B cell (primary cell): ENCODE measurements around the gene OOSP1. TPM values are rescaled to one million over a fixed set of nuclear protein-coding genes. Genes with fewer than 3 reads are reported as not detected.

Source experiments
- ATAC-seq: fragments of 200-7000 bp; cut with Tn5 transposase; one replicate; pipeline ENCODE4 v1.10.0; 2021; ENCODE audit warnings: low read depth, mild to moderate bottlenecking, moderate number of reproducible peaks, moderate library complexity
- CTCF ChIA-PET: fragments of 350-600 bp; sonication (Branson Sonifier 250); formaldehyde crosslinking; loops from one replicate; lab custom pipeline; 2021; ENCODE audit warnings: antibody characterized with exemption, inconsistent platforms; lab: Charles Lee
- POLR2A ChIA-PET: fragments of 350-600 bp; sonication (Branson Sonifier 250); formaldehyde crosslinking; loops from one replicate; lab custom pipeline; 2021; ENCODE audit warnings: antibody characterized with exemption; lab: Charles Lee
- DNase-seq: peaks from one replicate; pipeline ENCODE4 v3.0.0; 2013
- H2AFZ ChIP-seq: 2 replicates; pipeline ENCODE4 v1.6.1; 2012; ENCODE audit warnings: mild to moderate bottlenecking, low read depth, low read length; ENCODE audit not compliant: insufficient read depth, poor library complexity, severe bottlenecking
- H3K27ac ChIP-seq, 2 donors: 1 replicate in 1 of 2; 2 replicates in 1 of 2; pipeline ENCODE4 v1.5.1; 2012 to 2013; ENCODE audit warnings: low read length in 2 of 2, mild to moderate bottlenecking in 2 of 2, moderate library complexity in 1 of 2
- H3K27me3 ChIP-seq, 4 experiments: fragments of 200-600 bp in 1 of 4; sonication (generic) in 1 of 4; replicated peaks in 1 of 4; 1 replicate in 2 of 4; 2 replicates in 2 of 4; pipeline versions ENCODE4 v1.6.1 to v1.7.0; 2013 to 2016; ENCODE audit warnings: low read length in 3 of 4, mild to moderate bottlenecking in 2 of 4, mixed read lengths in 1 of 4, moderate library complexity in 1 of 4; ENCODE audit not compliant: insufficient read depth in 4 of 4, control insufficient read depth in 3 of 4; ENCODE audit errors: control extremely low read depth in 1 of 4
- H3K36me3 ChIP-seq, 2 experiments: replicated peaks in 1 of 2; 1 replicate in 1 of 2; 2 replicates in 1 of 2; pipeline versions ENCODE4 v1.6.1 to v1.7.1; 2013; ENCODE audit warnings: low read length in 1 of 2; ENCODE audit not compliant: insufficient read depth in 2 of 2, control insufficient read depth in 1 of 2; ENCODE audit errors: control extremely low read depth in 1 of 2, extremely low read depth in 1 of 2
- H3K4me1 ChIP-seq, 2 donors: fragments of 200-600 bp in 1 of 2; sonication (generic) in 1 of 2; 1 replicate in 1 of 2; 2 replicates in 1 of 2; pipeline versions ENCODE4 v1.5.1 to v1.6.1; 2013 to 2017; ENCODE audit warnings: low read length in 2 of 2; ENCODE audit not compliant: control insufficient read depth in 2 of 2, insufficient read depth in 2 of 2
- H3K4me2 ChIP-seq: replicated peaks from 2 replicates; pipeline ENCODE3; 2012; ENCODE audit warnings: mild to moderate bottlenecking, low read depth, low read length; ENCODE audit not compliant: poor library complexity, severe bottlenecking
- H3K4me3 ChIP-seq, 5 experiments: fragments of 200-600 bp in 1 of 5; sonication (generic) in 1 of 5; 1 replicate in 3 of 5; 2 replicates in 2 of 5; pipeline versions ENCODE4 v1.5.1 to v1.7.0; 2011 to 2016; ENCODE audit warnings: low read length in 4 of 5, mild to moderate bottlenecking in 4 of 5, low read depth in 2 of 5, control low read depth in 1 of 5, moderate library complexity in 1 of 5; ENCODE audit not compliant: insufficient read depth in 1 of 5; ENCODE audit errors: control extremely low read depth in 1 of 5, extremely low read depth in 1 of 5
- H3K79me2 ChIP-seq: fragments of 200-600 bp; sonication (generic); one replicate; pipeline ENCODE4 v1.6.0; 2016; ENCODE audit warnings: low read length; ENCODE audit not compliant: control insufficient read depth, insufficient read depth
- H3K9ac ChIP-seq: fragments of 200-600 bp; sonication (generic); 2 replicates; pipeline ENCODE4 v1.6.1; 2017; ENCODE audit warnings: mild to moderate bottlenecking, low read length, moderate library complexity
- H3K9me3 ChIP-seq, 3 donors: one replicate each; pipeline versions ENCODE4 v1.6.1 to v1.7.1; 2013; ENCODE audit warnings: low read length in 2 of 3; ENCODE audit not compliant: control insufficient read depth in 2 of 3, insufficient read depth in 1 of 3; ENCODE audit errors: control extremely low read depth in 1 of 3
- H4K20me1 ChIP-seq: 2 replicates; pipeline ENCODE4 v1.6.0; 2012; ENCODE audit warnings: mild to moderate bottlenecking, low read length; ENCODE audit not compliant: insufficient read depth, control insufficient read depth, poor library complexity, severe bottlenecking
- H3K27ac Mint-ChIP-seq: one replicate; pipeline ENCODE4 v1.8.0; 2021; ENCODE audit warnings: mixed read lengths
- H3K27me3 Mint-ChIP-seq: one replicate; pipeline ENCODE4 v1.8.0; 2021; ENCODE audit warnings: mixed read lengths
- H3K4me1 Mint-ChIP-seq: one replicate; pipeline ENCODE4 v1.8.0; 2021; ENCODE audit warnings: mixed read lengths
- H3K4me3 Mint-ChIP-seq: one replicate; pipeline ENCODE4 v1.8.0; 2021; ENCODE audit warnings: mixed read lengths
- H3K9me3 Mint-ChIP-seq: one replicate; pipeline ENCODE4 v1.8.0; 2022; ENCODE audit warnings: mixed read lengths; ENCODE audit not compliant: insufficient read depth
- CTCF ChIP-seq: fragments of 200-600 bp; IDR thresholded peaks from one replicate; pipeline ENCODE4 v1.8.0; 2022; ENCODE audit warnings: antibody characterized with exemption, mild to moderate bottlenecking
- EZH2 ChIP-seq: IDR thresholded peaks from 2 replicates; pipeline ENCODE4 v1.6.1; 2012; ENCODE audit warnings: borderline replicate concordance, low read depth, mild to moderate bottlenecking, moderate library complexity, low read length; ENCODE audit not compliant: insufficient read depth, poor library complexity, severe bottlenecking
- WGBS: methylation state at CpG from one replicate; pipeline ENCODE4 v1.1.5; 2013; ENCODE audit warnings: missing lambda C conversion rate; ENCODE audit not compliant: insufficient coverage; 5-methylcytosine and 5-hydroxymethylcytosine counted together
- intact Hi-C: fragments of 100-400 bp; cut with micrococcal nuclease; formaldehyde crosslinking; loops from one replicate; pipeline ENCODE4 v1.10.0; 2022
- polyA plus RNA-seq: library from polyadenylated mRNA; depleted of rRNA; stranded (reverse); fragments of >200 nt; gene quantifications from 2 replicates; pipeline ENCODE4 v1.2.3, GENCODE V29; 2012
- total RNA-seq, 2 donors: library from RNA; stranded (reverse); fragments of 120-200 nt in 1 of 2; gene quantifications; 1 replicate in 1 of 2; 2 replicates in 1 of 2; pipeline versions ENCODE4 v1.2.3 to v1.2.4, GENCODE V29; 2013 to 2022

The OOSP1 gene
- total and polyA plus RNA-seq, 2 donors (not counting 1 experiment from before 2014, with no cell fraction given), result not detected

- Histone ChIP-seq H3K36me3 (no peaks in the 10 kb centered on the region), H3K4me3 (no peak overlapping the region), H4K20me1 (no peaks in the 10 kb centered on the region), H3K4me1 (no peaks in the 10 kb centered on the region), H3K79me2 (no peaks in the 10 kb centered on the region), H3K9ac (no peak overlapping the region), H2AFZ (no peak overlapping the region), H3K27me3 (peaks cover 0 to 6% (median 0%) of the 10 kb centered on the region in 4 experiments), H3K27ac (no peak overlapping the region), H3K9me3 (no peaks in the 10 kb centered on the region), H3K4me2 (no peak overlapping the region)
- H3K4me3 Mint-ChIP-seq, result no peak overlapping the region
- H3K4me1 Mint-ChIP-seq, result no peaks in the 10 kb centered on the region
- peaks cover 19% of the 10 kb centered on the region for H3K27me3 Mint-ChIP-seq
- WGBS, result 100% methylated on average over 1 of the region's 4 CpGs
- intact Hi-C loops, result no loop called here
- TF ChIP-seq CTCF (no peak), EZH2 (no peak)
- DNase-seq (no peak), ATAC-seq (no peak)
- no peak overlapping the region for H3K27ac Mint-ChIP-seq
- POLR2A ChIA-PET, result no interaction called here
- CTCF ChIA-PET, result no interaction called here
- H3K9me3 Mint-ChIP-seq, result no peaks in the 10 kb centered on the region
Measured at GRCh38 chr11:59941091-59941490, 2.9 kb downstream of the OOSP1 start.

GRCh38 chr11:59943997-59944714 is 5.9 kb downstream of the OOSP1 start:
- Histone ChIP-seq H3K27me3 (peaks cover 0 to 6% (median 0%) of the 10 kb centered on the region in 4 experiments), H3K4me2 (no peak overlapping the region), H3K9me3 (no peaks in the 10 kb centered on the region), H2AFZ (no peak overlapping the region), H3K36me3 (no peaks in the 10 kb centered on the region), H3K4me1 (no peaks in the 10 kb centered on the region), H4K20me1 (no peaks in the 10 kb centered on the region), H3K4me3 (no peak overlapping the region), H3K27ac (no peak overlapping the region), H3K9ac (no peak overlapping the region), H3K79me2 (no peaks in the 10 kb centered on the region)
- Mint-ChIP-seq H3K9me3 (no peaks in the 10 kb centered on the region), H3K4me1 (no peaks in the 10 kb centered on the region), H3K4me3 (no peak overlapping the region), H3K27me3 (peaks cover 25% of the 10 kb centered on the region), H3K27ac (no peak overlapping the region)
- no peak for DNase-seq
- ATAC-seq, result no peak
- TF ChIP-seq CTCF, result no peak
- TF ChIP-seq EZH2, result no peak
- POLR2A ChIA-PET, result no interaction called here
- WGBS, result 100% methylated on average over 1 of the region's 3 CpGs
- intact Hi-C loops, result no loop called here
- CTCF ChIA-PET, result no interaction called here
